GM19043 (cell line): ENCODE measurements around the gene S1PR5.

Source experiments
- ATAC-seq: cut with Tn5 transposase; IDR thresholded peaks from one replicate; pipeline ENCODE4 v1.9.1; 2021; ENCODE audit warnings: low read depth; ENCODE audit not compliant: unreplicated experiment

Gene S1PR5

DNA sequence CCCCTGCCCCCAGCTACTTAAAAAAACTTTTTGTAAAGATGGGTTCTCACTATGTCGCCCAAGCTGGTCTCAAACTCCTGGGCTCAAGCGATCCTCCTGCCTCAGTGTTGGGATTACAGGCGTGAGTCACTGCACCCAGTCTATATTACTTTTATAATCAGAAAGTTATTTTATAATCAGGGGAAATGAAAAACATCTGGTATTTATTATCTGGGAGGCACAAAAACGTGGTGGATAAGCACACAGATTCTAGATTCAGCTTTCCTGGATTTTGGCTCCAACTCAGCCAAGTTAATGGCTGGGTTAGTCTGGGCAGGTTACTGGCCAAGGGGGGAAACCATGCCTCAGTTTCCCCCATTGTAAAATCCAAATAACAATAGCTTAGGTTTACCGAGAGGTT lies 38.8 kb downstream of the S1PR5 start:
- no peak for ATAC-seq

DNA sequence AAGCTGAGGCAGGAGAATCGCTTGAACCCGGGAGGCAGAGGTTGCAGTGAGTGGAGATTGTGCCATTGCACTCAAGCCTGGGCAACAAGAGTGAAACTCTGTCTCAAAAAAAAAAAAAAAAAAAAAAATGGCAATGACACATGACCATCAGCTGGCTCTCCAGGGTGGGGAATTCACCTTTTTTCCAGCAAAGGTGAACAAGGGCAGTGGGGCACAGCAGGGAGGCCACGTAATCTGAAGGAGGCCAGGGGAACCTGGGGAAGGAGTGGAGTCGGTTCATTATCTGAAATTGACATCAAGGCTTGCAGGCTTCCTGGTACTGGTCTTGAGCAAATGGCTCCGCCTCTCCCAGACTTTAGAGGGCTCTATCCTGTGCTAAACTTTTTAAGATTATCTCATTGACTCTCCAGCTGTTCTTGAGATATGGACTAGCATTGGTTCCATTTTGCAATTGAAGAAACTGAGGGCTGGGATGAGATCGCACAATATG lies 42.2 kb downstream of the S1PR5 start:
- no peak for ATAC-seq

DNA sequence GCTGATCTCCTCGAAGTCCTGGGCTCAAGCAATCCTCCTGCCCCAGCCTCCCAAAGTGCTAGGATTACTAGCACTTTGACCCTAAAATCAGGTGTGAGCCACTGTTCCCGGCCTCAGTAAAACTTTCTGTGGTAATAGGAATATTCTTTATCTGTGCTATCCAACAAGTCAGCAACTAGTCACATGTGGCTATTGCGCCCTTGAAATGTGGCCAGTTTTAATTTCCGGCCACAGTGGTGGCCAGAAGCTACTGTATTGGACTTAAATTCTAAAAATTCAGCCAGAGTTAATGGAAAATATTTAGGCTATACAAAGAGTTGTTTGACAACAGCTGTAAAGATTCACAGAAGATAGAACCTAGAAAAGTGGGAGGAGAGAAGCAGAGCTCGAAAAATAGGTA lies 44.1 kb downstream of the S1PR5 start:
- no peak for ATAC-seq

DNA sequence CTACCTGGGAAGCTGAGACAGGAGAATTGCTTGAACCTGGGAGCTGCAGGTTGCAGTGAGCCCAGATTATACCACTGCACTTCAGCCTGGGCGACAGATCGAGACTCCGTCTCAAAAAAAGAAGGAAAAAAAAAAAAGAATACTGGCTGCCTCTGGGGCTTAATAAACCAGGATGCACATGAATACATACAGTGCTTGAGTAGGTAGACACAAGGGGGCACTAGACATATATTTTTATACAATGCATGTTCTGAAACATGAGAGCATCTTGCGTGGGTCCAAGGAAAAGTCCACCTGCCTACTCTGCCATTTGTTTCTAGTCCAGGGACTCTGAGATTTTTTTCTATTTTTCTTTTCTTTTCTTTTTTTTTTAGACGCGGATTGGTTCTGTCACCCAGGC lies 45.3 kb downstream of the S1PR5 start:
- no peak for ATAC-seq

DNA sequence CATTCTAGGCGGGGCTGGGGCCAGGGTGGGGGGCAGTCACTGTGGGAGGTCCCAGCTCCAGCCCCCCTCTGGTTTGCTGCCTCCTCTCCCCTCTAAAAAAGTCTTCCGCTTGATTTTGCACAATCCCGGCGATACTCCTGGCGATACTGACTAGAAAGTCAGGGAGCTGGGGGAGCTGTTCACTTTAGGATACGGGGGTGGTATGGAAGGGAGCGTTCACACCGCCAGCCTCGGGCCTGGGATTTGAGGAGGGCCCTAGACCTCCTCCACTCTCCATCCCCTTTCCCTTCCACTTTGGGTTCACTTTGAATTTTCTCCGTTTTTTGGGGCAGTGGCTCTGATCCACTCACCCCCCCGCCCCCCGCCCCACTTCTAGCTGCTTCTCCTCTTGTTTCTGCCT lies 49.1 kb downstream of the S1PR5 start:
- no peak for ATAC-seq

DNA sequence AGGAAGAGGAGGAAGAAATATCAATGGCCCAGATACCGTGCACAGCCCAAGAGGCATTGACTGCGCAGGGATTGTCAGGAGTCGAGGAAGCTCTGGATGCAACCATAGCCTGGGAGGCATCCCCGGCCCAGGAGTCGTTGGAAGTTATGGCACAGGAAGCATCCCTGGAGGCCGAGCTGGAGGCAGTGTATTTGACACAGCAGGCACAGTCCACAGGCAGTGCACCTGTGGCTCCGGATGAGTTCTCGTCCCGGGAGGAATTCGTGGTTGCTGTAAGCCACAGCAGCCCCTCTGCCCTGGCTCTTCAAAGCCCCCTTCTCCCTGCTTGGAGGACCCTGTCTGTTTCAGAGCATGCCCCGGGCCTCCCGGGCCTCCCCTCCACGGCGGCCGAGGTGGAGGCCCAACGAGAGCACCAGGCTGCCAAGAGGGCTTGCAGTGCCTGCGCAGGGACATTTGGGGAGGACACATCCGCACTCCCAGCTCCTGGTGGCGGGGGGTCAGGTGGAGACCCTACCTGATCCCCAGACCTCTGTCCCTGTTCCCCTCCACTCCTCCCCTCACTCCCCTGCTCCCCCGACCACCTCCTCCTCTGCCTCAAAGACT lies 50.0 kb downstream of the S1PR5 start:
- ATAC-seq = no peak

DNA sequence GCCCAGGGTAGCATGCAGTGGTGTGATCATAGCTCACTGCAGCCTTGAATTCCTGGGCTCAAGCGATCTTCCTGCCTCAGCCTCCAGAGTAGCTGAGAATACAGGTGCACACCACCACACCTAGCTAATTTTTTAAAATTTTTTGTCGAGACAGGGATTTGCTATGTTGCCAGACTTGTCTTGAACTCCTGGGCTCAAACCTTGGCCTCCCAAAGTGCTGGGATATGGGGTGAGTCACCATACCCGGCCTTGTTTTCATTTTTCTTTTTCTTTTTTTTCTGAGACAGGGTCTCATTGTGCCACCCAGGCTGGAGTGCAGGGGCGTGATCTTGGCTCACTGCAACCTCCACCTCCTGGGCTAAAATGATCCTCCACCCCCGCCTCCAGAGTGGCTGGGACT lies 52.8 kb downstream of the S1PR5 start:
- ATAC-seq = no peak
